ENCODE results near the gene OSBPL10.

OSBPL10 gene

GRCh38 chr3:31953636-31954035, 27.4 kb downstream of the OSBPL10 start:
- H3K27ac Mint-ChIP-seq = no peak overlapping the region
- H3K4me3 Mint-ChIP-seq = no peak overlapping the region
- peaks cover 59% of the 10 kb centered on the region for H3K36me3 Mint-ChIP-seq (ENCODE audit: low read depth)
- H3K4me1 Mint-ChIP-seq = peaks cover 17% of the 10 kb centered on the region
- TF ChIP-seq CTCF (IDR thresholded peaks at IDR 0.05) = no peak
- peaks cover 49% of the 10 kb centered on the region for H3K9me3 Mint-ChIP-seq
- peaks cover 3% of the 10 kb centered on the region for H3K27me3 Mint-ChIP-seq (ENCODE audit: low read depth, poor library complexity)
- no peak for DNase-seq

GRCh38 chr3:31953091-31953490, 28.0 kb downstream of the OSBPL10 start:
- Mint-ChIP-seq H3K27ac (no peak overlapping the region), H3K9me3 (peaks cover 49% of the 10 kb centered on the region), H3K4me1 (peaks cover 17% of the 10 kb centered on the region), H3K27me3 (ENCODE audit: low read depth, poor library complexity) (peaks cover 3% of the 10 kb centered on the region), H3K4me3 (no peak overlapping the region), H3K36me3 (ENCODE audit: low read depth) (peaks cover 59% of the 10 kb centered on the region)
- no peak for TF ChIP-seq CTCF (IDR thresholded peaks at IDR 0.05)
- DNase-seq = no peak

GRCh38 chr3:31952205-31952604, 28.9 kb downstream of the OSBPL10 start:
- Mint-ChIP-seq H3K4me1 (peaks cover 20% of the 10 kb centered on the region), H3K4me3 (no peak overlapping the region)

GRCh38 chr3:31948280-31948679, 32.8 kb downstream of the OSBPL10 start:
- H3K4me1 Mint-ChIP-seq = peaks cover 35% of the 10 kb centered on the region
- peaks cover 22% of the 10 kb centered on the region for H3K36me3 Mint-ChIP-seq (ENCODE audit: low read depth)
- DNase-seq = no peak
- H3K27me3 Mint-ChIP-seq (ENCODE audit: low read depth, poor library complexity) = peaks cover 3% of the 10 kb centered on the region
- no peak for TF ChIP-seq CTCF (IDR thresholded peaks at IDR 0.05)
- peak overlapping the region; percentile 39 for H3K27ac Mint-ChIP-seq
- H3K9me3 Mint-ChIP-seq = peaks cover 19% of the 10 kb centered on the region
- H3K4me3 Mint-ChIP-seq = no peak overlapping the region

More at GRCh38 chr3:31952205-31952604, 28.9 kb downstream of the OSBPL10 start:
- DNase-seq = no peak
- peaks cover 51% of the 10 kb centered on the region for H3K36me3 Mint-ChIP-seq (ENCODE audit: low read depth)
- peaks cover 3% of the 10 kb centered on the region for H3K27me3 Mint-ChIP-seq (ENCODE audit: low read depth, poor library complexity)
- no peak for TF ChIP-seq CTCF (IDR thresholded peaks at IDR 0.05)
- H3K9me3 Mint-ChIP-seq = peaks cover 42% of the 10 kb centered on the region
- H3K27ac Mint-ChIP-seq = no peak overlapping the region

GRCh38 chr3:31947671-31948091, 33.4 kb downstream of the OSBPL10 start:
- Mint-ChIP-seq H3K4me1 (peaks cover 35% of the 10 kb centered on the region), H3K27ac (peak overlapping the region; percentile 31), H3K9me3 (peaks cover 19% of the 10 kb centered on the region), H3K27me3 (ENCODE audit: low read depth, poor library complexity) (no peaks in the 10 kb centered on the region), H3K4me3 (no peak overlapping the region), H3K36me3 (ENCODE audit: low read depth) (peaks cover 26% of the 10 kb centered on the region)
- no peak for TF ChIP-seq CTCF (IDR thresholded peaks at IDR 0.05)
- DNase-seq = no peak

- H3K36me3 Mint-ChIP-seq (ENCODE audit: low read depth) = peaks cover 24% of the 10 kb centered on the region
- H3K9me3 Mint-ChIP-seq = peaks cover 16% of the 10 kb centered on the region
- H3K27me3 Mint-ChIP-seq (ENCODE audit: low read depth, poor library complexity) = no peaks in the 10 kb centered on the region
- H3K4me3 Mint-ChIP-seq = no peak overlapping the region
- TF ChIP-seq CTCF (IDR thresholded peaks at IDR 0.05) = no peak
- no peak overlapping the region for H3K27ac Mint-ChIP-seq
- H3K4me1 Mint-ChIP-seq = peaks cover 32% of the 10 kb centered on the region
- DNase-seq = no peak
These were observed 33.9 kb downstream of the OSBPL10 start for GRCh38 chr3:31947162-31947561.

All from nephron progenitor cell (in vitro differentiated cells).